ENCODE measurements around the gene CASP2.

CASP2 gene

GRCh38 chr7:143299840-143300239 lies 11.7 kb downstream of the CASP2 start:
- peak; percentile 84 for DNase-seq

GRCh38 chr7:143300959-143301935 lies 13.1 kb downstream of the CASP2 start:
- DNase-seq, result no peak

DNA sequence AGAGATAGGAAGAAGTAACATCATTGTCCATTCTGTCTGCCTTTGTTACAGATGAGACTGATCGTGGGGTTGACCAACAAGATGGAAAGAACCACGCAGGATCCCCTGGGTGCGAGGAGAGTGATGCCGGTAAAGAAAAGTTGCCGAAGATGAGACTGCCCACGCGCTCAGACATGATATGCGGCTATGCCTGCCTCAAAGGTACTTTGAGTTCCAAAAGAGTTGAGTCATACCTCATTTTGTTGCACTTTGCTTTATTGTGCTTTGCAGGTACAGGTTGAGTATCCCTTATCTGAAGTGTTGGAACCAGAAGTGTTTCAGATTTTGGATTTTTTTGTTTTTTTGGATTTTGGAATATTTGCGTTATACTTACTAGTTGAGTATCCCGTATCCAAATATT lies 15.6 kb downstream of the CASP2 start:
- DNase-seq, result no peak

GRCh38 chr7:143304938-143305337 lies 16.8 kb downstream of the CASP2 start:
- no peak for DNase-seq

DNA sequence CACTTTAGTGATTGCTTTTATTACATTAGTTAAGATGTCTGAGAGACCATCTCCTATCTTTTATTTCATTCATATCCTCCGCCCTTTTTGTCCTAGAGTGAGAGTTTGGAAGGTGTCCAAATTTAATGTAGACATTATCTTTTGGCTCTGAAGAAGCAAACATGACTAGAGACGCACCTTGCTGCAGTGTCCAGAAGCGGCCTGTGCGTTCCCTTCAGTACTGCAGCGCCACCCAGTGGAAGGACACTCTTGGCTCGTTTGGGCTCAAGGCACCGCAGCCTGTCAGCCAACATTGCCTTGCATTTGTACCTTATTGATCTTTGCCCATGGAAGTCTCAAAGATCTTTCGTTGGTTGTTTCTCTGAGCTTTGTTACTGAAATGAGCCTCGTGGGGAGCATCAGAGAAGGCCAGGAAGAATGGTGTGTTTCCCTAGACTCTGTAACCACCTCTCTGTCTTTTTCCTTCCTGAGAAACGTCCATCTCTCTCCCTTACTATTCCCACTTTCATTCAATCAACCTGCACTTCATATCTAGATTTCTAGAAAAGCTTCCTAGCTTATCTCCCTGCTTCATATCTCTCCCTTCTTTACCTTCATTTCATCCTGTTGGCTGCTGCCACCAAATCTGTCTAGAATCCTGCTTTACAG lies 17.4 kb downstream of the CASP2 start:
- peak; percentile 90 for DNase-seq

DNA sequence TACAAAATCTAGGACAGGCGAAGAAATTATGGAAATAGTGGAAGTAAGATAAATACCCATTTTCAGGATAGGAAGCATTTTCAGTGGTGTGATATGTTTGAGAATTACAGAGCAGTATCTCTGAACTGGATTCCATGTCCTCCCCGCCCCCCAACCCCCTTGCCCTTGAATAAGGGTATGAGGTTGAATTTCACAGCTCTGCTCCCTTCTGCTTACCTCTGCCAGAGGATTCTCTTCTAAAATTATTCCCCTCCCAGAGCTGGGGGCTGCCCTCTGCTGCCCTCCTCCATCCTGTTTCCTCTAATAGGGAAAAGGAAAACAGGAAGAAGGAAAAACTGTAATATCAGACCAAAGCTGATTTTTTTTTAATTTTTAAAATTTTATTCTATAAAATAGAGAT lies 20.5 kb downstream of the CASP2 start:
- DNase-seq, result no peak

DNA sequence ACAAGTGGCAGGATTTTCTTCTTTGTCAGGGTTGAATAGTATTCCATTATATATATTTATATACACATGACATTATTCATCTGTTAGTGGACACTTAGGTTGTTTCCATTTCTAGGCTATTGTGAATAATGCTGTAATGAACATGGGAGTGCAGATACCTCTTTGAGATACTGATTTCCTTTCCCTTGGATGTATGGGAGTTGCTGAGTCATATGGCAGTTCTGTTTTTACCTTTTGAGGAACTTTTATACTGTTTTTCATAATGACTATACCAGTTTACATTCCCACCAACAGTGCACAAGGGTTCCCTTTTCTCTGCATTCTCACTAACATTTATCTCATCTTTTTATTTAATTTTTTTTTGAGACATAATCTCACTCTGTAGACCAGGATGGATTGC lies 26.0 kb downstream of the CASP2 start:
- no peak for DNase-seq

DNA sequence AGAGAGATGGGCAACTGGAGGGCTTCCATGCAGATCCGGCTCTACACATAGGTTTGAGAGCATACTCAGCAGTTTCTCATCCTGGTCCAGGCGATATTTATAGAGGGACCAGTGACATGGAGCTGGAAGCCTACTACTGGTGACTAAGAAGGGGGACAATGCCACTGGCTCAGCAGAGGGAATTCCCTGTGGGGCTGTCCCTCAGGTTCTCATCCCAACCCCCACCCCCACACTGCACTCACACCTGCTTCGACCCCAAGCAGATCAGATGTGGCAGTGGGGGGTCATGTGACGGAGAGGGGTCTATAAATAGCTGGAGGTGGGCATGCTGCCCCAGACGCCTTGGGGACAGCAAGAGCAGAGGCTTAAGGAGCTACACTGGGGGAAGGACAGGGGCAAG lies 27.6 kb downstream of the CASP2 start, which contains the start of gene CLCN1:
TSS of gene CLCN1 (plus strand) at position 336 of the 400 bp plus-strand sequence. CDS start 102 bp downstream, outside the sequence.
- no peak for DNase-seq

- no peak for DNase-seq
Observed at GRCh38 chr7:143316492-143316891, 28.3 kb downstream of the CASP2 start.

GRCh38 chr7:143318661-143319060 lies 30.5 kb downstream of the CASP2 start:
- DNase-seq, result no peak

- no peak for DNase-seq
Observed at GRCh38 chr7:143320620-143321019, 32.5 kb downstream of the CASP2 start.

DNA sequence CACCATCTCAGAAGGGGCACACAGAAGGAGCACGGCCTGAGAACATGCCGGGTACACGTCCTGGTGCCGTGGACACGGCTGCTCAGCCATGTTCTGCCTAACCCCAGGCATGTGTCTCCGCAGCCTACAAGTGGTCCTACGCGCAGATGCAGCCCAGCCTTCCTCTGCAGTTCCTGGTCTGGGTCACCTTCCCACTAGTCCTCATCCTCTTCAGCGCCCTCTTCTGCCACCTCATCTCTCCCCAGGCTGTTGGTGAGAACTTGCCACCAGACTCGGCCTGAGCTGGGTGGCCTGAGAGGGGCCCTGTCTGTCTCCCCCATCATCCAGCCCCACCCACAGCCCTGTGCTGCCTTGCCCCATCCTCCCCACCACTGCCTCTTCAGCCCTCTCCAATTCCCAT lies 33.1 kb downstream of the CASP2 start:
- DNase-seq, result no peak

DNA sequence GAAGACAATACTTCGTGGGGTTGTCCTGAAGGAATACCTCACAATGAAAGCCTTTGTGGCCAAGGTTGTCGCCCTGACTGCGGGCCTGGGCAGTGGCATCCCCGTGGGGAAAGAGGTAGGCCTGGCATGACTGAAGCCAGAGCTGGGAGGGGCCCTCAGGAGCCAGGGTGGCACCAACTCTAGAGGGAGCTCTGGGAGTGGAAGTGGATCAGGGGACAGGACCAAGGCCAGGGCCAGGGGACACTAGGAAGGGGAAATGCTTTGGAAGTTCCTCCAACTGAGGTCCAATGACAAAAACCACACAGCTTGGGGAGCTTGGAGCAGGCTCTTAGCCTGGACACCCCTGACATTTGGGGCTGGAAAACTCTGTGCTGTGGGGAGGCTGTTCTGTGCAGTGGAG lies 33.6 kb downstream of the CASP2 start:
- DNase-seq, result no peak

GRCh38 chr7:143322760-143323633 lies 34.8 kb downstream of the CASP2 start:
- DNase-seq, result no peak

DNA sequence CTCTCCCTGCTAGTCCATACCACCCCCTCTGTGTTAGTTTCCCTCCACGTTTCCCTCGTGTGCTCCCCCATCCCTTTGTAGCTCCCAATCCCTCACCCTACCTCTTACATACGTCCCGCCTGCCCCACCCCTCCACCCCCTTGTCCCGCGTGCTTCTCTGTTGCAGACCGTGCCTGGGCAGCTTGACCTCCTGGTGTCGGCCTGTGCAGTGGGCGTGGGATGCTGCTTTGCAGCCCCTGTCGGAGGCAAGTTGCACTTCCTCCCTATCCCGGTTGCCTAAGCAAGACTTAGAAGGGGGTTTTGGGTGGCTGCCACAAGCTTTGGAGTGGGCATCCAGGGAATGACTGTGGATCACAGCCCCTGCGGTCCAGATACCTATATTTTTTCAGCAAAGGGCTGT lies 35.5 kb downstream of the CASP2 start:
- no peak for DNase-seq

DNA sequence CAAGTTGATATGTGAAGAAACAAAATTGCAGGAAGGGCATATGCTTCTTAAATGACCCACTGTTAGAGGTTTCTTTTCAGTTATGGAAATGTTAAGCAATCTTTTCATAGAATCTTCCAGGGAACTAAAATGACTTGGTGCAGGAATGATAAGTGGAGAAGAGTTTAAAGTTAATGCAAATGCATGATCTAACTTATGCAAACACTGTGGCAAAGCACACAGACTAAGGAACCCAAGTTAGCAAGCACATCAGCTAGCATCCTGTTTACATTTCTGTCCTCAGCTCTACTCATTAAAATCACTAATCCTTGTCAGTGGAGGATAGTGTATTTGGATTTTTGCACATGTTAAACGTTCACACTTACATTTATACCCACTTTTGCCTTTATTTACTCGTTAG lies 37.1 kb downstream of the CASP2 start:
- no peak for DNase-seq

- no peak for DNase-seq
Observed at GRCh38 chr7:143327903-143328302, 39.8 kb downstream of the CASP2 start.

DNA sequence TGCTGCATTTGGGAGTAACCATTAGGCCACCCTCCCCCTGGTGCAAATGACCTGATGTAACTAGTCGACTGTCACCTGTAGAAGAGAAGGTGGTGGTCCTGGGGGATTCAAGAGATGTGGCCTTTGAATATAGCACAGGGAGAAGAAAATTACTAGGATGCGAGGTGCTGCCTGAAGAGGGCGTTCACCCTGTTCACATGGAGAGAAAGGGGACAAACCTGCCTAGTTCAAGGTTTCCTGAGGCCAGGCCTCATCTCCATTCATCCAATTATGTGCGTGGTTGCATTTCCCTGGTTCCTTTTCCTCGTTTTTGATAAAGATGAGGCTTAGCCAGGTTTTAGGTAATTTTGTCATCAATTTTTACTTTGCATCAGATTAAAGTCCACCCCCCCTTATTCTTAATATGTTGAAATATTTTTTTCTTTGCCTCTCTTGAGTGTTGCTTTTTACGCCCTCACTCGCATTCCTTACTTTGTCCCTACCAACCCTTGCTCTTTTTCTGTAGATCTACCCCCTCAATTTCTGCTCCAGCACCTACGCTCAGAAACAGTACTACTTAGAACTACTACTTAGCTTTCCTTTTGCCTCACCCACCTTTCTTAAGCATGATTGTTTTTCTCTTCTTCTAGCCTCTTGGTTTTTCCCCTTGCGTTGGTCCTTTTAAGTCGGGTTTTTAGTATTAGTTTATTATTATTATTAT lies 41.5 kb downstream of the CASP2 start:
- no peak for DNase-seq

GRCh38 chr7:143331179-143331801 lies 43.1 kb downstream of the CASP2 start:
- no peak for DNase-seq

- no peak for DNase-seq
Observed at GRCh38 chr7:143334244-143334643, 46.1 kb downstream of the CASP2 start.

GRCh38 chr7:143337216-143337615 lies 49.1 kb downstream of the CASP2 start:
- DNase-seq, result no peak

DNA sequence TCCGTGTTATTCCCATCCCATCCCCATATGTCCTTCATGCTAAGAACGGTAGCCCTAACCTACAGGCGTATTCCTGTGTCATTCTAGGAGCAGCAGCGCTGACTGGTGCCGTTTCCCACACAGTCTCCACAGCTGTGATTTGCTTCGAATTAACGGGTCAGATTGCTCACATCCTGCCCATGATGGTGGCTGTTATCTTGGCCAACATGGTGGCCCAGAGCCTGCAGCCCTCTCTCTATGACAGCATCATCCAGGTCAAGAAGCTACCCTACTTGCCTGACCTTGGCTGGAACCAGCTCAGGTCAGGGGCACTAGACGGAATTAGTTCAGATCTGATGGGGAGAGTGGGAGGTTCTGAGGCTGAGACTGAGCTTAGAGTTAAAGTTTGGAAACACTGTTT lies 53.7 kb downstream of the CASP2 start:
- DNase-seq, result no peak

Data from activated effector memory CD4-positive, alpha-beta T cell treated with anti-CD3 and anti-CD28 coated beads, Interleukin-2, amount 50 U/mL, for 16 hours (primary cell).